SK-MEL-5 (cell line): ENCODE results near the gene ZNF248. TPM values are rescaled to one million over a fixed set of nuclear protein-coding genes. Genes with fewer than 3 reads are reported as not detected.
"Not testable (repeated sequence)": the region's sequence is repeated elsewhere in the genome, so short reads cannot be mapped to it uniquely, and the experiment has no call there.

Experiments
- DNase-seq: peaks from one replicate; pipeline ENCODE4 v3.0.0-alpha.2; 2016; ENCODE audit warnings: low read depth, low spot score
- in situ Hi-C: cut with HindIII; loops from 2 replicates; pipeline ENCODE4 v1.10.0; 2016; ENCODE audit warnings: low sequenced_read_pairs, high pct_unique_total_duplicates, low pct_unique_long_range_greater_than_20kb
- polyA plus RNA-seq, 2 experiments: library from polyadenylated mRNA; depleted of rRNA; stranded (reverse); fragments of >200 nt; gene quantifications; 2 replicates each; pipeline ENCODE4 v1.2.3, GENCODE V29; 2015
- total RNA-seq: library from RNA; depleted of rRNA; stranded (reverse); fragments of >200 nt; shearing (Covaris generic); gene quantifications from 2 replicates; pipeline ENCODE4 v1.2.3, GENCODE V29; 2014; rRNA removed

ZNF248 gene
- 3.6 and 7.2 TPM in 2 replicates for total RNA-seq
- 2.6 and 5.0 TPM in 2 replicates for polyA plus RNA-seq (2015; cell fraction: cytosol; rRNA removed)
- 24.1 and 32.7 TPM in 2 replicates for polyA plus RNA-seq (2015; cell fraction: nucleus; rRNA removed)

GRCh38 chr10:37857287-37858211, at the start of gene ZNF248:
ZNF248 (minus strand) TSS chr10:37857610; CDS start chr10:37856310, 1,300 bp downstream.
- peak; percentile 94 for DNase-seq
- in situ Hi-C loops: no loop called here

GRCh38 chr10:37906382-37906781, 49.0 kb upstream of the ZNF248 start:
- DNase-seq: no peak
- in situ Hi-C loops: no loop called here

- in situ Hi-C loops: no loop called here
- no peak for DNase-seq
These were observed 39.0 kb upstream of the ZNF248 start for GRCh38 chr10:37896436-37896835.

GRCh38 chr10:37895674-37896073, 38.3 kb upstream of the ZNF248 start:
- in situ Hi-C loops: no loop called here

GRCh38 chr10:37885850-37886249, 28.4 kb upstream of the ZNF248 start:
- DNase-seq: no peak
- in situ Hi-C loops: no loop called here

More at GRCh38 chr10:37895674-37896073, 38.3 kb upstream of the ZNF248 start:
- DNase-seq: no peak

- peak; percentile 32 for DNase-seq
- in situ Hi-C loops: no loop called here
These were observed 15.5 kb upstream of the ZNF248 start for GRCh38 chr10:37872955-37873354.

- in situ Hi-C loops: no loop called here
- no peak for DNase-seq
These were observed 14.9 kb upstream of the ZNF248 start for GRCh38 chr10:37872283-37872682.

GRCh38 chr10:37871568-37872251, 14.3 kb upstream of the ZNF248 start:
- in situ Hi-C loops: no loop called here
- DNase-seq: no peak

GRCh38 chr10:37871143-37871542, 13.7 kb upstream of the ZNF248 start:
- in situ Hi-C loops: no loop called here
- no peak for DNase-seq

GRCh38 chr10:37868796-37869195, 11.4 kb upstream of the ZNF248 start:
- in situ Hi-C loops: no loop called here
- no peak for DNase-seq

- in situ Hi-C loops: no loop called here
These were observed 8.8 kb upstream of the ZNF248 start for GRCh38 chr10:37865957-37866803.

GRCh38 chr10:37865264-37865663, 7.9 kb upstream of the ZNF248 start:
- in situ Hi-C loops: no loop called here
- DNase-seq: no peak

More at GRCh38 chr10:37865957-37866803, 8.8 kb upstream of the ZNF248 start:
- no peak for DNase-seq

GRCh38 chr10:37860494-37861190, 3.2 kb upstream of the ZNF248 start:
- in situ Hi-C loops: no loop called here
- no peak for DNase-seq

- in situ Hi-C loops, DNase-seq: not testable (repeated sequence)
These were observed 1.9 kb upstream of the ZNF248 start for GRCh38 chr10:37859270-37859669.

GRCh38 chr10:37856881-37857286, 526 bp downstream of the ZNF248 start:
- in situ Hi-C loops: no loop called here
- no peak for DNase-seq

- in situ Hi-C loops: no loop called here
- DNase-seq: no peak
These were observed 1.8 kb downstream of the ZNF248 start for GRCh38 chr10:37855636-37856035.

- no peak for DNase-seq
- in situ Hi-C loops: no loop called here
These were observed 2.8 kb downstream of the ZNF248 start for GRCh38 chr10:37854626-37855025.
